Natural killer cell (primary cell): ENCODE measurements around the gene PTCD1. TPM values are rescaled to one million over a fixed set of nuclear protein-coding genes. Genes with fewer than 3 reads are reported as not detected.

Experiments
- ATAC-seq, 3 donors: fragments of 150-1000 bp in 2 of 3; fragments of 200-7000 bp in 1 of 3; cut with Tn5 transposase; 1 replicate in 1 of 3; 2 replicates in 2 of 3; pipeline ENCODE4 v1.10.0; 2021; ENCODE audit warnings: mild to moderate bottlenecking in 2 of 3, moderate library complexity in 2 of 3
- DNase-seq, 2 donors: peaks; one replicate each; pipeline versions ENCODE4 v3.0.0 to v3.0.0-alpha.2; 2013 to 2021; ENCODE audit warnings: mixed read lengths in 1 of 2
- H3K27ac ChIP-seq: one replicate; pipeline ENCODE4 v1.5.1; 2013; ENCODE audit warnings: mild to moderate bottlenecking, low read length
- H3K27me3 ChIP-seq: one replicate; pipeline ENCODE4 v1.6.1; 2013; ENCODE audit warnings: low read length; ENCODE audit not compliant: control insufficient read depth, insufficient read depth
- H3K36me3 ChIP-seq: one replicate; pipeline ENCODE4 v1.6.1; 2013; ENCODE audit warnings: low read length; ENCODE audit not compliant: control insufficient read depth, insufficient read depth
- H3K4me1 ChIP-seq: one replicate; pipeline ENCODE4 v1.6.1; 2013; ENCODE audit warnings: low read length; ENCODE audit not compliant: control insufficient read depth, insufficient read depth
- H3K4me3 ChIP-seq: one replicate; pipeline ENCODE4 v1.5.1; 2013; ENCODE audit warnings: low read length
- H3K9me3 ChIP-seq: one replicate; pipeline ENCODE4 v1.6.1; 2013; ENCODE audit warnings: low read length; ENCODE audit not compliant: control insufficient read depth, insufficient read depth
- H3K27ac Mint-ChIP-seq, 2 donors: one replicate each; pipeline ENCODE4 v1.8.0; 2022; ENCODE audit warnings: mild to moderate bottlenecking in 2 of 2, mixed read lengths in 2 of 2, moderate library complexity in 1 of 2
- H3K27me3 Mint-ChIP-seq, 2 donors: one replicate each; pipeline ENCODE4 v1.8.0; 2022; ENCODE audit warnings: low read depth in 2 of 2, mixed read lengths in 2 of 2
- H3K36me3 Mint-ChIP-seq: one replicate; pipeline ENCODE4 v1.8.0; 2022; ENCODE audit warnings: mixed read lengths
- H3K4me1 Mint-ChIP-seq, 2 donors: one replicate each; pipeline ENCODE4 v1.8.0; 2022; ENCODE audit warnings: mixed read lengths in 2 of 2
- H3K4me3 Mint-ChIP-seq: one replicate; pipeline ENCODE4 v1.8.0; 2022; ENCODE audit warnings: mild to moderate bottlenecking, moderate library complexity, mixed read lengths
- H3K9me3 Mint-ChIP-seq, 2 donors: one replicate each; pipeline ENCODE4 v1.8.0; 2022; ENCODE audit warnings: mixed read lengths in 2 of 2
- WGBS: methylation state at CpG from one replicate; pipeline ENCODE4 v1.1.7; 2013; ENCODE audit warnings: missing lambda C conversion rate; ENCODE audit not compliant: insufficient coverage; 5-methylcytosine and 5-hydroxymethylcytosine counted together
- intact Hi-C: fragments of 100-400 bp; cut with micrococcal nuclease; formaldehyde crosslinking; loops from one replicate; pipeline ENCODE4 v1.14.2; 2022
- total RNA-seq, 4 donors: library from RNA; stranded (reverse); fragments of 120-200 nt in 1 of 4; gene quantifications; one replicate each; pipeline versions ENCODE4 v1.2.3 to v1.2.4, GENCODE V29; 2013 to 2022
- TF ChIP-seq, protein P1 (sequence below): fragments of 200-600 bp; IDR thresholded peaks from one replicate; pipeline ENCODE4 v1.8.0; 2022; ENCODE audit warnings: antibody characterized with exemption

Gene PTCD1
- total RNA-seq, 3 donors from 2014 or later (not counting 1 experiment from before 2014, with no cell fraction given): 5.3 to 6.6 (median 6.4) TPM

- 90% methylated on average over 2 of the region's 2 CpGs for WGBS
- intact Hi-C loops: no loop called here
- no peak for ATAC-seq
- Mint-ChIP-seq H3K9me3 (no peaks in the 10 kb centered on the region), H3K27ac (no peak overlapping the region), H3K36me3 (no peaks in the 10 kb centered on the region), H3K4me1 (peaks cover 34 to 40% of the 10 kb centered on the region in 2 donors), H3K27me3 (no peaks in the 10 kb centered on the region), H3K4me3 (no peak overlapping the region)
- Histone ChIP-seq H3K9me3 (no peaks in the 10 kb centered on the region), H3K36me3 (peaks cover 38% of the 10 kb centered on the region), H3K27me3 (no peaks in the 10 kb centered on the region), H3K4me3 (no peak overlapping the region), H3K27ac (no peak overlapping the region), H3K4me1 (peaks cover 15% of the 10 kb centered on the region)
- TF ChIP-seq, protein P1, sequence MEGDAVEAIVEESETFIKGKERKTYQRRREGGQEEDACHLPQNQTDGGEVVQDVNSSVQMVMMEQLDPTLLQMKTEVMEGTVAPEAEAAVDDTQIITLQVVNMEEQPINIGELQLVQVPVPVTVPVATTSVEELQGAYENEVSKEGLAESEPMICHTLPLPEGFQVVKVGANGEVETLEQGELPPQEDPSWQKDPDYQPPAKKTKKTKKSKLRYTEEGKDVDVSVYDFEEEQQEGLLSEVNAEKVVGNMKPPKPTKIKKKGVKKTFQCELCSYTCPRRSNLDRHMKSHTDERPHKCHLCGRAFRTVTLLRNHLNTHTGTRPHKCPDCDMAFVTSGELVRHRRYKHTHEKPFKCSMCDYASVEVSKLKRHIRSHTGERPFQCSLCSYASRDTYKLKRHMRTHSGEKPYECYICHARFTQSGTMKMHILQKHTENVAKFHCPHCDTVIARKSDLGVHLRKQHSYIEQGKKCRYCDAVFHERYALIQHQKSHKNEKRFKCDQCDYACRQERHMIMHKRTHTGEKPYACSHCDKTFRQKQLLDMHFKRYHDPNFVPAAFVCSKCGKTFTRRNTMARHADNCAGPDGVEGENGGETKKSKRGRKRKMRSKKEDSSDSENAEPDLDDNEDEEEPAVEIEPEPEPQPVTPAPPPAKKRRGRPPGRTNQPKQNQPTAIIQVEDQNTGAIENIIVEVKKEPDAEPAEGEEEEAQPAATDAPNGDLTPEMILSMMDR: no peak
- DNase-seq: no peak
These were observed 22.6 kb upstream of the PTCD1 start for GRCh38 chr7:99461221-99461620.

DNA sequence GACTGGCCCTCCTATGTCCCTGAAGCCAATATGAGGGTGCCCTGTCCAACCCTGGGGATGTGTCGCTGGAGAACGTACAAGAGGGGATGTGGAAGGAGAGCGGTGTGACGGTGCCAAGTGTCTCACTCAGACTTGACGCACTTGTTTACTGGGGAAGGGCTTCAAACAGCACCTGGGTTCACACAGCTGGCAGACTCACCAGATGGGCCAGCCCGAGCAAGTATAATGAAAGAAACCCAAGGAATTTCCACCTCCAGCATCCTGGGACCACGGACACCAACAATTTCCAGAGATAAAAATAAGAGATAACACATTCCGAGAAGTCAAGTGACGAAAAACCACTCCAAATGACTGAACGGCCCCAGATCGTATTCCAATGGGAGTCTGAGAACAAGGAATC is 22.1 kb upstream of the PTCD1 start:
- DNase-seq (no peak), ATAC-seq (no peak)
- WGBS: 95% methylated on average over 11 of the region's 11 CpGs
- peaks cover 38% of the 10 kb centered on the region for H3K36me3 ChIP-seq
- peaks cover 12% of the 10 kb centered on the region for H3K4me1 ChIP-seq
- H3K27me3 Mint-ChIP-seq: no peaks in the 10 kb centered on the region
- intact Hi-C loops: no loop called here
- H3K27ac ChIP-seq: no peak overlapping the region
- H3K4me1 Mint-ChIP-seq: peaks cover 29 to 34% of the 10 kb centered on the region in 2 donors
- TF ChIP-seq, protein P1: no peak
- H3K36me3 Mint-ChIP-seq: no peaks in the 10 kb centered on the region
- no peaks in the 10 kb centered on the region for H3K9me3 ChIP-seq
- peak overlapping the region in 1 of 2 donors; percentile 15 for H3K27ac Mint-ChIP-seq
- no peak overlapping the region for H3K4me3 ChIP-seq
- no peaks in the 10 kb centered on the region for H3K9me3 Mint-ChIP-seq
- H3K4me3 Mint-ChIP-seq: no peak overlapping the region
- H3K27me3 ChIP-seq: no peaks in the 10 kb centered on the region

DNA sequence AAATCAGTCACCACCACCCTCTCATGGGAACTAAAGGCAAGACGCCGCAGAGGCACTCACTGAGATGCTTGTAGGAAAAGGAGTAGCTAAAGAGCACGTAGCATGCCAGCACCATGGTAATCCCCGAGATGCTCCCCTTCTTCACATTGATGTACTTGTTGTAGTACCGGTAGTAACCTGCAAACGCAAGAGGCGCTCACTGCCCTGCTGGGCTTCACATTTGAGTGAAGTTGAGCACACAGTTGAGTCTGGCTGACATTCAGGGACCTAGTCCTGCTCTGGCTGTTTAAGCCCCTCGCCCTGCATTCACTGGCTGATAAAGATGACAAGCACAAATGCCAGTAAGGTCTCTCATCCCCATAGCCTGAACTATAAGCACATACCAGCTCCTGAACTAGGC is 20.5 kb upstream of the PTCD1 start:
- 92% methylated on average over 8 of the region's 8 CpGs for WGBS
- Mint-ChIP-seq H3K27ac (peak overlapping the region in 1 of 2 donors; percentile 29), H3K4me3 (no peak overlapping the region), H3K36me3 (no peaks in the 10 kb centered on the region), H3K9me3 (no peaks in the 10 kb centered on the region), H3K4me1 (peaks cover 22 to 27% of the 10 kb centered on the region in 2 donors), H3K27me3 (no peaks in the 10 kb centered on the region)
- intact Hi-C loops: loop anchor here (5.0 kb wide), 1 partner anchor 42 kb away; no protein-coding TSS in a partner anchor
- Histone ChIP-seq H3K27ac (no peak overlapping the region), H3K4me1 (no peaks in the 10 kb centered on the region), H3K9me3 (no peaks in the 10 kb centered on the region), H3K4me3 (no peak overlapping the region), H3K27me3 (no peaks in the 10 kb centered on the region), H3K36me3 (peaks cover 43% of the 10 kb centered on the region)
- peak in 2 of 3 donors; percentile 47 to 70 for ATAC-seq
- TF ChIP-seq, protein P1: no peak
- peak in 1 of 2 donors; percentile 49 for DNase-seq
